HUDEP-2 (cell line): ENCODE measurements around the gene CREM.
"Not testable (repeated sequence)": the region's sequence is repeated elsewhere in the genome, so short reads cannot be mapped to it uniquely, and the experiment has no call there.

Experiments
- DNase-seq, 76 experiments: peaks; one replicate each; lab custom pipeline; 2025; ENCODE audit not compliant: unreplicated experiment in 76 of 76; lab: John Stamatoyannopoulos, UW

The CREM gene

GRCh38 chr10:35126530-35127288, at the start of gene CREM:
Gene CREM, plus strand, starts transcription at chr10:35126846. Its CDS starts 10,990 bp downstream, at chr10:35137836.
- DNase-seq = peak; percentile 43 to 99 (median 97)

- no peak for DNase-seq
These were observed 47.4 kb upstream of the CREM start for GRCh38 chr10:35079265-35079664.

- peak in 1 of 76 experiments; percentile 1 for DNase-seq
These were observed 46.9 kb upstream of the CREM start for GRCh38 chr10:35079763-35080162.

- not testable (repeated sequence) for DNase-seq
These were observed 46.4 kb upstream of the CREM start for GRCh38 chr10:35080261-35080660.

- no peak for DNase-seq
These were observed 43.4 kb upstream of the CREM start for GRCh38 chr10:35083242-35083641.

GRCh38 chr10:35089611-35090161, 37.0 kb upstream of the CREM start:
- DNase-seq = peak in 7 of 76 experiments; percentile 1 to 32 (median 13)

- DNase-seq = peak; percentile 12 to 95 (median 86)
These were observed 36.3 kb upstream of the CREM start, which contains the start of gene CUL2 for GRCh38 chr10:35090162-35090954. Gene CUL2, minus strand, starts transcription at chr10:35090341. Its CDS starts 19,024 bp downstream, at chr10:35071317.

GRCh38 chr10:35091994-35092790, 34.5 kb upstream of the CREM start:
- no peak for DNase-seq

GRCh38 chr10:35092851-35093250, 33.8 kb upstream of the CREM start:
- peak in 11 of 76 experiments; percentile 1 to 37 (median 9) for DNase-seq

GRCh38 chr10:35096312-35096711, 30.3 kb upstream of the CREM start:
- DNase-seq = no peak

GRCh38 chr10:35097510-35097909, 29.1 kb upstream of the CREM start:
- DNase-seq = no peak

GRCh38 chr10:35103882-35104281, 22.8 kb upstream of the CREM start:
- DNase-seq = no peak

GRCh38 chr10:35112571-35112970, 14.1 kb upstream of the CREM start:
- no peak for DNase-seq

GRCh38 chr10:35119378-35119777, 7.3 kb upstream of the CREM start:
- DNase-seq = no peak

- DNase-seq = no peak
These were observed 2.1 kb upstream of the CREM start for GRCh38 chr10:35124540-35124939.

- DNase-seq = no peak
These were observed 550 bp upstream of the CREM start for GRCh38 chr10:35126062-35126529.

GRCh38 chr10:35127289-35127891, 744 bp downstream of the CREM start:
- DNase-seq = peak in 56 of 76 experiments; percentile 2 to 69 (median 43)

- no peak for DNase-seq
These were observed 2.6 kb downstream of the CREM start for GRCh38 chr10:35129185-35129674.

GRCh38 chr10:35130663-35131062, 4.0 kb downstream of the CREM start:
- DNase-seq = no peak

GRCh38 chr10:35132727-35133126, 6.1 kb downstream of the CREM start:
- DNase-seq = no peak
